GM12878 (cell line): ENCODE measurements around the gene LTB. TPM values are rescaled to one million over a fixed set of nuclear protein-coding genes. Genes with fewer than 3 reads are reported as not detected.
A peak's percentile ranks its signal among the peaks of the same experiment; 100 is the strongest.

ENCODE experiments used
- ASH2L ChIP-seq: fragments of 300-600, 200-600 bp; sonication (generic); IDR thresholded peaks from 2 replicates; pipeline ENCODE4 v1.6.1; 2017; ENCODE audit warnings: low read depth, mild to moderate bottlenecking, borderline replicate concordance
- CREB1 ChIP-seq: IDR thresholded peaks from 2 replicates; pipeline ENCODE4 v1.6.1; 2012; ENCODE audit warnings: low read depth, mild to moderate bottlenecking, inconsistent platforms
- E2F8 ChIP-seq: fragments of 450-650 bp; IDR thresholded peaks from 2 replicates; pipeline ENCODE4 v1.6.1; 2018; ENCODE audit warnings: mild to moderate bottlenecking, low read depth, moderate library complexity; ENCODE audit not compliant: partially characterized antibody
- EGR1 ChIP-seq, 2 experiments: IDR thresholded peaks; 1 replicate in 1 of 2; 2 replicates in 1 of 2; pipeline ENCODE4 v1.6.1; 2011 to 2012; ENCODE audit warnings: low read depth in 2 of 2, low read length in 2 of 2, borderline replicate concordance in 1 of 2, mild to moderate bottlenecking in 1 of 2, moderate library complexity in 1 of 2
- EZH2 ChIP-seq: IDR thresholded peaks from 2 replicates; pipeline ENCODE4 v1.6.1; 2012; ENCODE audit warnings: low read depth, mild to moderate bottlenecking, control low read depth, inconsistent platforms, low read length, borderline replicate concordance; ENCODE audit not compliant: control insufficient read depth
- IRF3 ChIP-seq: fragments of 450-650 bp; IDR thresholded peaks from 2 replicates; pipeline ENCODE4 v1.6.1; 2014; ENCODE audit warnings: mild to moderate bottlenecking
- NR2C2 ChIP-seq: IDR thresholded peaks from 2 replicates; pipeline ENCODE4 v1.6.1; 2011; ENCODE audit warnings: borderline replicate concordance, low read depth; ENCODE audit not compliant: control insufficient read depth, insufficient read length
- POLR2AphosphoS5 ChIP-seq: IDR thresholded peaks from 2 replicates; pipeline ENCODE4 v1.6.1; 2011; ENCODE audit warnings: mild to moderate bottlenecking, low read length, inconsistent platforms
- POU2F2 ChIP-seq: IDR thresholded peaks from 3 replicates; pipeline ENCODE4 v1.6.1; 2011; ENCODE audit warnings: low read depth, mild to moderate bottlenecking, low read length, borderline replicate concordance
- PRDM15 ChIP-seq: fragments of 450-650 bp; formaldehyde crosslinking; IDR thresholded peaks from 2 replicates; pipeline ENCODE4 v1.4.0; 2020; ENCODE audit warnings: mild to moderate bottlenecking, moderate library complexity
- SMC3 ChIP-seq: IDR thresholded peaks from 2 replicates; pipeline ENCODE4 v1.6.1; 2011; ENCODE audit warnings: low read length, improper control_type of control experiment, borderline replicate concordance
- SP1 ChIP-seq: IDR thresholded peaks from one replicate; pipeline ENCODE4 v1.6.1; 2011; ENCODE audit warnings: low read depth, low read length
- ZNF274 ChIP-seq: IDR thresholded peaks from one replicate; pipeline ENCODE4 v1.8.0; 2011; ENCODE audit not compliant: insufficient read length, insufficient read depth
- polyA plus RNA-seq, 11 experiments: library from polyadenylated mRNA; depleted of rRNA in 4 of 11; unstranded in 6 of 11; stranded (reverse) in 5 of 11; fragments of >200 nt; fragmentation: Nextera tagmentation in 4 of 11; fragmentation: Illumina TruSeq in 1 of 11; extraction: Ambion mirVana in 4 of 11; extraction: Trizol in 1 of 11; gene quantifications; 1 replicate in 1 of 11; 2 replicates in 10 of 11; pipeline versions ENCODE4 v1.2.1 to v1.2.3, GENCODE V29; 2011 to 2016; ENCODE audit warnings: inconsistent platforms in 2 of 11, missing spikeins in 2 of 11, low read depth in 1 of 11
- total RNA-seq, 4 experiments: library from RNA; depleted of rRNA in 3 of 4; stranded (reverse); fragments of >200 nt in 3 of 4; fragmentation: Illumina TruSeq in 1 of 4; extraction: Trizol in 1 of 4; gene quantifications; 2 replicates each; pipeline versions ENCODE4 v1.2.1 to v1.2.3, GENCODE V29; 2013 to 2021
- TF ChIP-seq, protein P1 (sequence below): fragments of 150-350 bp; IDR thresholded peaks from 2 replicates; pipeline ENCODE4 v1.6.1; 2016; ENCODE audit warnings: low read depth, low read length

LTB gene
- total and polyA plus RNA-seq, 10 of the 15 experiments (the other 5 are each of a cell fraction or from before 2014, with no cell fraction given), result 0.71 to 74.3 (median 20.0) TPM

DNA sequence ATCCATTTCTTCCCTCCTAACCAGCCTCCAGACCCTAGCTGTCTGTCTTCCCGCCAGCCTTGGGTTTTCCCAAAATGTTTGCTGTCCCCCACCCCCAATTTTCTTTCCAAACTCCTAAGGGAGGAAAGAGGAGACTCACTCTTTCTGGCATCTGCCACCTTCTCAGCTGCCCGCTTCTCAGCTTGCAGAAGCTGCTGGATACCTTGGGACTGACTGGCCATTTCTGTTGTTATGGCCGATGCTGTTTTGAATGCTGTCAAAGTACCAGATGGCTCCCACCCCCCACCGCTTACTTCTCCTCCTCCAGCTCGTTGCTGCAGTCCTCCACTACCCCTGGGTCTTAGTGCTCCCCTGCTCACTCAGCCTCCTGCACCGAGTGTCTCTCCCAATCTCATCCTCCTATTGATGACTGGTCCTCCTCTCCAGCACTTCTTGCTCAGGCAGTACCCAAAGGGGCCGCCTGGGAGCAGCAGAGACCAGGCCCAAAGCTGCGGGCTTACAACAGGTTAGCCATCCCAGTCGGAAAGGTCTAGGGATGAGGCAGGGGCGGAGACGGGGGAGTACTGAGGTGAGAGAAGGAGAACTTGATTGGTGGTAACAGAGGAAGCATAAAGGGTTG, 35.8 kb downstream of the LTB start, which contains the start of gene ATP6V1G2 (continued):
- 0 out of 2 replicates have a peak, but pooled peaks have one; percentile 22 for TF ChIP-seq IRF3
- TF ChIP-seq EGR1 (IDR thresholded peaks at IDR 0.05; ENCODE audit: borderline replicate concordance in 1 of 2, low read depth in 2 of 2, low read length in 2 of 2), result peak in 1 of 2 experiments; percentile 43; a peak in 1 of 3 replicates
- peak; percentile 95 for TF ChIP-seq SMC3
- no peak for TF ChIP-seq ASH2L
- TF ChIP-seq PRDM15, result no peak
- no peak for TF ChIP-seq EZH2
- no peak for TF ChIP-seq POU2F2
- TF ChIP-seq POLR2AphosphoS5, result no peak
- TF ChIP-seq, protein P1, sequence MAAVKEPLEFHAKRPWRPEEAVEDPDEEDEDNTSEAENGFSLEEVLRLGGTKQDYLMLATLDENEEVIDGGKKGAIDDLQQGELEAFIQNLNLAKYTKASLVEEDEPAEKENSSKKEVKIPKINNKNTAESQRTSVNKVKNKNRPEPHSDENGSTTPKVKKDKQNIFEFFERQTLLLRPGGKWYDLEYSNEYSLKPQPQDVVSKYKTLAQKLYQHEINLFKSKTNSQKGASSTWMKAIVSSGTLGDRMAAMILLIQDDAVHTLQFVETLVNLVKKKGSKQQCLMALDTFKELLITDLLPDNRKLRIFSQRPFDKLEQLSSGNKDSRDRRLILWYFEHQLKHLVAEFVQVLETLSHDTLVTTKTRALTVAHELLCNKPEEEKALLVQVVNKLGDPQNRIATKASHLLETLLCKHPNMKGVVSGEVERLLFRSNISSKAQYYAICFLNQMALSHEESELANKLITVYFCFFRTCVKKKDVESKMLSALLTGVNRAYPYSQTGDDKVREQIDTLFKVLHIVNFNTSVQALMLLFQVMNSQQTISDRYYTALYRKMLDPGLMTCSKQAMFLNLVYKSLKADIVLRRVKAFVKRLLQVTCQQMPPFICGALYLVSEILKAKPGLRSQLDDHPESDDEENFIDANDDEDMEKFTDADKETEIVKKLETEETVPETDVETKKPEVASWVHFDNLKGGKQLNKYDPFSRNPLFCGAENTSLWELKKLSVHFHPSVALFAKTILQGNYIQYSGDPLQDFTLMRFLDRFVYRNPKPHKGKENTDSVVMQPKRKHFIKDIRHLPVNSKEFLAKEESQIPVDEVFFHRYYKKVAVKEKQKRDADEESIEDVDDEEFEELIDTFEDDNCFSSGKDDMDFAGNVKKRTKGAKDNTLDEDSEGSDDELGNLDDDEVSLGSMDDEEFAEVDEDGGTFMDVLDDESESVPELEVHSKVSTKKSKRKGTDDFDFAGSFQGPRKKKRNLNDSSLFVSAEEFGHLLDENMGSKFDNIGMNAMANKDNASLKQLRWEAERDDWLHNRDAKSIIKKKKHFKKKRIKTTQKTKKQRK, result no peak
- peak; percentile 42 for TF ChIP-seq SP1
- TF ChIP-seq ZNF274, result no peak
- TF ChIP-seq E2F8, result no peak
- no peak for TF ChIP-seq NR2C2
- TF ChIP-seq CREB1, result 0 out of 2 replicates have a peak, but pooled peaks have one; percentile 38
